B cell (primary cell): ENCODE data around the gene THAP5. TPM values are rescaled to one million over a fixed set of nuclear protein-coding genes. Genes with fewer than 3 reads are reported as not detected.
"Not testable (repeated sequence)": the region's sequence is repeated elsewhere in the genome, so short reads cannot be mapped to it uniquely, and the experiment has no call there.

Source experiments
- ATAC-seq: fragments of 200-7000 bp; cut with Tn5 transposase; one replicate; pipeline ENCODE4 v1.10.0; 2021; ENCODE audit warnings: low read depth, mild to moderate bottlenecking, moderate number of reproducible peaks, moderate library complexity
- CTCF ChIA-PET: fragments of 350-600 bp; sonication (Branson Sonifier 250); formaldehyde crosslinking; loops from one replicate; lab custom pipeline; 2021; ENCODE audit warnings: antibody characterized with exemption, inconsistent platforms; lab: Charles Lee
- POLR2A ChIA-PET: fragments of 350-600 bp; sonication (Branson Sonifier 250); formaldehyde crosslinking; loops from one replicate; lab custom pipeline; 2021; ENCODE audit warnings: antibody characterized with exemption; lab: Charles Lee
- DNase-seq: peaks from one replicate; pipeline ENCODE4 v3.0.0; 2013
- H2AFZ ChIP-seq: 2 replicates; pipeline ENCODE4 v1.6.1; 2012; ENCODE audit warnings: mild to moderate bottlenecking, low read depth, low read length; ENCODE audit not compliant: insufficient read depth, poor library complexity, severe bottlenecking
- H3K27ac ChIP-seq, 2 donors: 1 replicate in 1 of 2; 2 replicates in 1 of 2; pipeline ENCODE4 v1.5.1; 2012 to 2013; ENCODE audit warnings: low read length in 2 of 2, mild to moderate bottlenecking in 2 of 2, moderate library complexity in 1 of 2
- H3K27me3 ChIP-seq, 4 experiments: fragments of 200-600 bp in 1 of 4; sonication (generic) in 1 of 4; replicated peaks in 1 of 4; 1 replicate in 2 of 4; 2 replicates in 2 of 4; pipeline versions ENCODE4 v1.6.1 to v1.7.0; 2013 to 2016; ENCODE audit warnings: low read length in 3 of 4, mild to moderate bottlenecking in 2 of 4, mixed read lengths in 1 of 4, moderate library complexity in 1 of 4; ENCODE audit not compliant: insufficient read depth in 4 of 4, control insufficient read depth in 3 of 4; ENCODE audit errors: control extremely low read depth in 1 of 4
- H3K36me3 ChIP-seq, 2 experiments: replicated peaks in 1 of 2; 1 replicate in 1 of 2; 2 replicates in 1 of 2; pipeline versions ENCODE4 v1.6.1 to v1.7.1; 2013; ENCODE audit warnings: low read length in 1 of 2; ENCODE audit not compliant: insufficient read depth in 2 of 2, control insufficient read depth in 1 of 2; ENCODE audit errors: control extremely low read depth in 1 of 2, extremely low read depth in 1 of 2
- H3K4me1 ChIP-seq, 2 donors: fragments of 200-600 bp in 1 of 2; sonication (generic) in 1 of 2; 1 replicate in 1 of 2; 2 replicates in 1 of 2; pipeline versions ENCODE4 v1.5.1 to v1.6.1; 2013 to 2017; ENCODE audit warnings: low read length in 2 of 2; ENCODE audit not compliant: control insufficient read depth in 2 of 2, insufficient read depth in 2 of 2
- H3K4me2 ChIP-seq: replicated peaks from 2 replicates; pipeline ENCODE3; 2012; ENCODE audit warnings: mild to moderate bottlenecking, low read depth, low read length; ENCODE audit not compliant: poor library complexity, severe bottlenecking
- H3K4me3 ChIP-seq, 5 experiments: fragments of 200-600 bp in 1 of 5; sonication (generic) in 1 of 5; 1 replicate in 3 of 5; 2 replicates in 2 of 5; pipeline versions ENCODE4 v1.5.1 to v1.7.0; 2011 to 2016; ENCODE audit warnings: low read length in 4 of 5, mild to moderate bottlenecking in 4 of 5, low read depth in 2 of 5, control low read depth in 1 of 5, moderate library complexity in 1 of 5; ENCODE audit not compliant: insufficient read depth in 1 of 5; ENCODE audit errors: control extremely low read depth in 1 of 5, extremely low read depth in 1 of 5
- H3K79me2 ChIP-seq: fragments of 200-600 bp; sonication (generic); one replicate; pipeline ENCODE4 v1.6.0; 2016; ENCODE audit warnings: low read length; ENCODE audit not compliant: control insufficient read depth, insufficient read depth
- H3K9ac ChIP-seq: fragments of 200-600 bp; sonication (generic); 2 replicates; pipeline ENCODE4 v1.6.1; 2017; ENCODE audit warnings: mild to moderate bottlenecking, low read length, moderate library complexity
- H3K9me3 ChIP-seq, 3 donors: one replicate each; pipeline versions ENCODE4 v1.6.1 to v1.7.1; 2013; ENCODE audit warnings: low read length in 2 of 3; ENCODE audit not compliant: control insufficient read depth in 2 of 3, insufficient read depth in 1 of 3; ENCODE audit errors: control extremely low read depth in 1 of 3
- H4K20me1 ChIP-seq: 2 replicates; pipeline ENCODE4 v1.6.0; 2012; ENCODE audit warnings: mild to moderate bottlenecking, low read length; ENCODE audit not compliant: insufficient read depth, control insufficient read depth, poor library complexity, severe bottlenecking
- H3K27ac Mint-ChIP-seq: one replicate; pipeline ENCODE4 v1.8.0; 2021; ENCODE audit warnings: mixed read lengths
- H3K27me3 Mint-ChIP-seq: one replicate; pipeline ENCODE4 v1.8.0; 2021; ENCODE audit warnings: mixed read lengths
- H3K4me1 Mint-ChIP-seq: one replicate; pipeline ENCODE4 v1.8.0; 2021; ENCODE audit warnings: mixed read lengths
- H3K4me3 Mint-ChIP-seq: one replicate; pipeline ENCODE4 v1.8.0; 2021; ENCODE audit warnings: mixed read lengths
- H3K9me3 Mint-ChIP-seq: one replicate; pipeline ENCODE4 v1.8.0; 2022; ENCODE audit warnings: mixed read lengths; ENCODE audit not compliant: insufficient read depth
- CTCF ChIP-seq: fragments of 200-600 bp; IDR thresholded peaks from one replicate; pipeline ENCODE4 v1.8.0; 2022; ENCODE audit warnings: antibody characterized with exemption, mild to moderate bottlenecking
- EZH2 ChIP-seq: IDR thresholded peaks from 2 replicates; pipeline ENCODE4 v1.6.1; 2012; ENCODE audit warnings: borderline replicate concordance, low read depth, mild to moderate bottlenecking, moderate library complexity, low read length; ENCODE audit not compliant: insufficient read depth, poor library complexity, severe bottlenecking
- WGBS: methylation state at CpG from one replicate; pipeline ENCODE4 v1.1.5; 2013; ENCODE audit warnings: missing lambda C conversion rate; ENCODE audit not compliant: insufficient coverage; 5-methylcytosine and 5-hydroxymethylcytosine counted together
- intact Hi-C: fragments of 100-400 bp; cut with micrococcal nuclease; formaldehyde crosslinking; loops from one replicate; pipeline ENCODE4 v1.10.0; 2022
- polyA plus RNA-seq: library from polyadenylated mRNA; depleted of rRNA; stranded (reverse); fragments of >200 nt; gene quantifications from 2 replicates; pipeline ENCODE4 v1.2.3, GENCODE V29; 2012
- total RNA-seq, 2 donors: library from RNA; stranded (reverse); fragments of 120-200 nt in 1 of 2; gene quantifications; 1 replicate in 1 of 2; 2 replicates in 1 of 2; pipeline versions ENCODE4 v1.2.3 to v1.2.4, GENCODE V29; 2013 to 2022

Gene THAP5
- total and polyA plus RNA-seq, 2 donors (not counting 1 experiment from before 2014, with no cell fraction given) = 9.3 to 49.0 TPM

GRCh38 chr7:108548141-108548896, 21.2 kb downstream of the THAP5 start:
- H3K27me3 Mint-ChIP-seq, H3K27me3 ChIP-seq, POLR2A ChIA-PET, H3K27ac Mint-ChIP-seq, H2AFZ ChIP-seq, H3K9me3 Mint-ChIP-seq, H3K9ac ChIP-seq, H3K4me3 ChIP-seq, H3K9me3 ChIP-seq, H3K27ac ChIP-seq, H3K4me2 ChIP-seq, DNase-seq, H3K4me3 Mint-ChIP-seq, H3K79me2 ChIP-seq, intact Hi-C loops, H3K36me3 ChIP-seq, ATAC-seq, H4K20me1 ChIP-seq: not testable (repeated sequence)
- peaks cover 24% of the 10 kb centered on the region for H3K4me1 Mint-ChIP-seq
- H3K4me1 ChIP-seq = peaks cover 26 to 27% of the 10 kb centered on the region in 2 donors
- CTCF ChIA-PET = interaction anchor here (0.5 to 1.8 kb wide), 3 partner anchors 13 to 52 kb away, joined by 3 to 4 read pairs (median 3); no protein-coding TSS in a partner anchor
- 80% methylated on average over 1 of the region's 2 CpGs for WGBS

GRCh38 chr7:108541478-108541877, 28.0 kb downstream of the THAP5 start:
- Mint-ChIP-seq H3K4me1 (peaks cover 6% of the 10 kb centered on the region), H3K9me3 (no peaks in the 10 kb centered on the region), H3K27ac (no peak overlapping the region), H3K4me3 (no peak overlapping the region), H3K27me3 (no peaks in the 10 kb centered on the region)
- no peak overlapping the region for H3K4me3 ChIP-seq
- CTCF ChIA-PET = interaction anchor here (1.1 kb wide), 1 partner anchor 15 kb away, joined by 3 read pairs; no protein-coding TSS in a partner anchor
- no peaks in the 10 kb centered on the region for H3K27me3 ChIP-seq
- H4K20me1 ChIP-seq = no peaks in the 10 kb centered on the region
- H3K4me1 ChIP-seq = peaks cover 5 to 8% of the 10 kb centered on the region in 2 donors
- no peaks in the 10 kb centered on the region for H3K79me2 ChIP-seq
- POLR2A ChIA-PET = no interaction called here
- H3K4me2 ChIP-seq = no peak overlapping the region
- intact Hi-C loops = no loop called here
- ATAC-seq (no peak), DNase-seq (no peak)
- H3K9ac ChIP-seq = no peak overlapping the region
- H3K27ac ChIP-seq = no peak overlapping the region
- no peak overlapping the region for H2AFZ ChIP-seq
- WGBS = no CpG with 5 or more reads among the region's 2 CpGs
- no peak for TF ChIP-seq CTCF
- no peak for TF ChIP-seq EZH2
- H3K36me3 ChIP-seq = no peaks in the 10 kb centered on the region
- no peaks in the 10 kb centered on the region for H3K9me3 ChIP-seq

DNA sequence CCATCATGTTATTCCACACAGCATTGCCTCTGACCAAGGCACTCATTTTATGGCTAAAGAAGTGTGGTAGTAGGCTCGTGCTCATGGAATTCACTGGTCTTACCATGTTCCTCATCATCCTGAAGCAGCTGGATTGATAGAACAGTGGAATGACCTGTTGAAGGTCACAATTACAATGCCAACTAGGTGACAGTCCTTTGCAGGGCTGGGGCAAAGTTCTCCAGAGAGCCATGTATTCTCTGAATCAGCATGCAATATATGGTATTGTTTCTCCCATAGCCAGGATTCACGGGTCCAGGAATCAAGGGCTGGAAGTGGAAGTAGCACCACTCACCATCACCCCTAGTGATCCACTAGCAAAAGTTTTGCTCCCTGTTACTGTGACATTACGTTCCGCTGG, 30.8 kb downstream of the THAP5 start:
- H3K9me3 ChIP-seq, H3K27me3 ChIP-seq, H3K79me2 ChIP-seq, H3K27ac ChIP-seq, H3K4me2 ChIP-seq, ATAC-seq, H3K36me3 ChIP-seq, DNase-seq, H4K20me1 ChIP-seq, H3K4me3 Mint-ChIP-seq, H3K9me3 Mint-ChIP-seq, H3K9ac ChIP-seq, H2AFZ ChIP-seq, H3K4me3 ChIP-seq, H3K27me3 Mint-ChIP-seq, POLR2A ChIA-PET, intact Hi-C loops, H3K27ac Mint-ChIP-seq: not testable (repeated sequence)
- 100% methylated on average over 1 of the region's 4 CpGs for WGBS
- peaks cover 13% of the 10 kb centered on the region in 2 donors for H3K4me1 ChIP-seq
- CTCF ChIA-PET = interaction anchor here (0.6 to 1.0 kb wide), 2 partner anchors 42 to 444 kb away, joined by 3 read pairs; no protein-coding TSS in a partner anchor
- H3K4me1 Mint-ChIP-seq = peaks cover 14% of the 10 kb centered on the region
